Stomach (tissue), 9 donors: ENCODE results near the gene NOTCH4. TPM values are rescaled to one million over a fixed set of nuclear protein-coding genes. Genes with fewer than 3 reads are reported as not detected.
A peak's percentile ranks its signal among the peaks of the same experiment; 100 is the strongest.
"Not testable (repeated sequence)": the region's sequence is repeated elsewhere in the genome, so short reads cannot be mapped to it uniquely, and the experiment has no call there.

ENCODE experiments used
- DNase-seq, 2 donors: peaks; one replicate each; pipeline versions ENCODE4 v3.0.0 to v3.0.0-alpha.2; 2013 to 2019
- H3K27ac ChIP-seq, 5 donors: fragments of 200-600 bp in 4 of 5; sonication (generic) in 4 of 5; one replicate each; pipeline ENCODE4 v1.5.1; 2013 to 2019; ENCODE audit warnings: mild to moderate bottlenecking in 1 of 5, moderate library complexity in 1 of 5
- H3K27me3 ChIP-seq, 3 donors: fragments of 200-600 bp; sonication (generic); one replicate each; pipeline ENCODE4 v1.5.1; 2017 to 2019; ENCODE audit warnings: mixed run types in 1 of 3
- H3K36me3 ChIP-seq, 4 donors: fragments of 200-600 bp; sonication (generic); 1 replicate in 3 of 4; 2 replicates in 1 of 4; pipeline ENCODE4 v1.5.1; 2016 to 2019
- H3K4me1 ChIP-seq, 4 donors: fragments of 200-600 bp; sonication (generic); one replicate each; pipeline ENCODE4 v1.5.1; 2016 to 2019
- H3K4me3 ChIP-seq, 4 donors: fragments of 200-600 bp; sonication (generic) in 3 of 4; one replicate each; pipeline ENCODE4 v1.5.1; 2016 to 2019; ENCODE audit warnings: mild to moderate bottlenecking in 1 of 4
- H3K9me3 ChIP-seq, 4 donors: fragments of 200-600 bp; sonication (generic); one replicate each; pipeline ENCODE4 v1.5.1; 2016 to 2019
- EP300 ChIP-seq: sonication (generic); formaldehyde crosslinking; IDR thresholded peaks from one replicate; pipeline ENCODE4 v1.6.1; 2017; ENCODE audit warnings: antibody characterized with exemption
- POLR2A ChIP-seq, 4 donors: fragments of 450-650 bp; IDR thresholded peaks; one replicate each; pipeline ENCODE4 v1.6.1; 2016; ENCODE audit warnings: antibody characterized with exemption in 4 of 4, control low read depth in 2 of 4, mild to moderate bottlenecking in 1 of 4, moderate library complexity in 1 of 4
- POLR2AphosphoS5 ChIP-seq, 3 donors: sonication (generic); formaldehyde crosslinking; IDR thresholded peaks; one replicate each; pipeline ENCODE4 v1.6.1; 2016; ENCODE audit warnings: antibody characterized with exemption in 3 of 3
- WGBS, 5 donors: extraction: QIAGEN DNeasy Blood & Tissue Kit in 3 of 5; methylation state at CpG; one replicate each; pipeline versions ENCODE4 v1.1.5 to v1.1.7; 2013 to 2018; 5-methylcytosine and 5-hydroxymethylcytosine counted together
- intact Hi-C: fragments of 100-400 bp; cut with DNase I; formaldehyde crosslinking; loops from one replicate; pipeline ENCODE4 v1.15.1; 2023; ENCODE audit warnings: low total_unique reads
- polyA plus RNA-seq, 3 donors: library from polyadenylated mRNA; stranded (reverse); fragments of 200-250 nt; gene quantifications; one replicate each; pipeline ENCODE4 v1.2.3, GENCODE V29; 2013
- total RNA-seq, 5 donors: library from RNA; depleted of rRNA; stranded (reverse); fragments of >200 nt; gene quantifications; one replicate each; pipeline versions ENCODE4 v1.1.0 to v1.2.3, GENCODE V29; 2014 to 2016
- TF ChIP-seq, protein P1 (sequence below), 7 experiments: fragments of 450-650 bp in 4 of 7; fragments of 200-600 bp in 3 of 7; sonication (generic) in 3 of 7; IDR thresholded peaks; one replicate each; pipeline ENCODE4 v1.5.1; 2016 to 2019; ENCODE audit warnings: antibody characterized with exemption in 7 of 7, control low read depth in 2 of 7, mild to moderate bottlenecking in 1 of 7
- donor health status: healthy with polysubstance abuse.
- donor health status: Bipolar disorder and iron deficiency.
- donor health status: healthy.

Gene NOTCH4
- total and polyA plus RNA-seq, 8 donors, result 7.3 to 45.5 (median 13.7) TPM

DNA sequence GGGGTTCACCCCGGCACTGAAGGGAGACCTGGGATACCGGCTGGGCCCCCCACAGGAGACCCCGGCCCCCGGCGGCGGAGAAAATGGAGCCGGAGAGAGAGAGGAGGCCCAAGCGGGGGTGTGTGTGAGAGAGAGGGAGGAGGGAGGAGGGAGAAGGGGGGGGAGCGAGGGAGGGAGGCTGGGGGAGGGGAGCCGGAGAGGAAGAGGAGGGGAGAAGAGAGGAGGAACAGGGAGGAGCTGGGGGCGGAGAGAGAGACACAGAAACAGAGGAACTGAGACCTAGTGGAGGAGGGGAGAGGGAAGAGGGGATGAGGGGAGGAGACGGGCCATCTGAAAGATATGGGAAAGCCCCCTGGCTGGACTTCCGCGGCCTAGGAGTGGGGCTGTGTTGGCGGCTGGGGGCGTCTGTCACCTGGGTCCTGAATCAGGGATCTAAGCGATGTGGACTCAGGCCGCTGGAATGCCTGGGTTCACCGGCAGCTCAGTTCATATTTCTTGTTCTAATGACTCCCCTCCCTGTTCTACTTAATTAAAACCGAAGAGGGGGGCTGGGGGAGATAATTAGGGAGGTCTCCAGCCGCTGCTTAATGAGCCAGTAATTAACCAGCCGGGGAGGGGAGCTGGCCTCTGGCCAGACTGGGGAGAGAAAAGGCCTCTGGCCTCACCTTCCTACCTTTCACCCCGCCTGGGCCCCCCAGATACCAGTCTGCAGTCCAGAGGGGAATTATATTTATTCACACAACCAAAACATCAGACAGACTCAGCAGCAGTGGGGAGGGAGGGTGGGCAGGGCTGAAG, 33.6 kb downstream of the NOTCH4 start, which contains the start of gene PBX2:
Gene PBX2, minus strand, starts transcription at position 149 of the 798 bp plus-strand sequence. CDS start 287 bp downstream, outside the sequence.
- H3K36me3 ChIP-seq, result peaks cover 18 to 26% (median 24%) of the 10 kb centered on the region in 4 donors
- H3K27me3 ChIP-seq, result no peaks in the 10 kb centered on the region
- peaks cover 48 to 91% (median 78%) of the 10 kb centered on the region in 4 donors for H3K4me1 ChIP-seq
- peak; percentile 89 to 97 for DNase-seq
- no peaks in the 10 kb centered on the region for H3K9me3 ChIP-seq
- H3K4me3 ChIP-seq, result peak within 1 kb of the TSS; percentile 69 to 90 (median 81)
- no peak for TF ChIP-seq EP300
- peak in 2 of 4 donors; percentile 39 to 50 for TF ChIP-seq POLR2A (IDR thresholded peaks at IDR 0.05)
- peak; percentile 33 to 64 (median 60) for TF ChIP-seq POLR2AphosphoS5 (IDR thresholded peaks at IDR 0.05)
- WGBS, 5 donors, result 0 to 2% (median 1%) methylated on average over 16 to 23 of the region's 23 CpGs
- intact Hi-C loops, result no loop called here
- H3K27ac ChIP-seq, result peak within 1 kb of the TSS; percentile 94 to 100 (median 97)

- no peak for DNase-seq
- Histone ChIP-seq H3K4me1 (peaks cover 43 to 90% (median 75%) of the 10 kb centered on the region in 4 donors), H3K36me3 (peaks cover 18 to 26% (median 24%) of the 10 kb centered on the region in 4 donors), H3K27me3 (no peaks in the 10 kb centered on the region), H3K9me3 (no peaks in the 10 kb centered on the region), H3K4me3 (peak overlapping the region; percentile 69 to 90 (median 81)), H3K27ac (peak overlapping the region; percentile 94 to 100 (median 97))
- WGBS, 5 donors, result 0 to 13% (median 3%) methylated on average over 7 to 23 of the region's 23 CpGs
- intact Hi-C loops, result no loop called here
- TF ChIP-seq EP300 (no peak), POLR2A (IDR thresholded peaks at IDR 0.05) (no peak), POLR2AphosphoS5 (IDR thresholded peaks at IDR 0.05) (no peak)
- TF ChIP-seq, protein P1, sequence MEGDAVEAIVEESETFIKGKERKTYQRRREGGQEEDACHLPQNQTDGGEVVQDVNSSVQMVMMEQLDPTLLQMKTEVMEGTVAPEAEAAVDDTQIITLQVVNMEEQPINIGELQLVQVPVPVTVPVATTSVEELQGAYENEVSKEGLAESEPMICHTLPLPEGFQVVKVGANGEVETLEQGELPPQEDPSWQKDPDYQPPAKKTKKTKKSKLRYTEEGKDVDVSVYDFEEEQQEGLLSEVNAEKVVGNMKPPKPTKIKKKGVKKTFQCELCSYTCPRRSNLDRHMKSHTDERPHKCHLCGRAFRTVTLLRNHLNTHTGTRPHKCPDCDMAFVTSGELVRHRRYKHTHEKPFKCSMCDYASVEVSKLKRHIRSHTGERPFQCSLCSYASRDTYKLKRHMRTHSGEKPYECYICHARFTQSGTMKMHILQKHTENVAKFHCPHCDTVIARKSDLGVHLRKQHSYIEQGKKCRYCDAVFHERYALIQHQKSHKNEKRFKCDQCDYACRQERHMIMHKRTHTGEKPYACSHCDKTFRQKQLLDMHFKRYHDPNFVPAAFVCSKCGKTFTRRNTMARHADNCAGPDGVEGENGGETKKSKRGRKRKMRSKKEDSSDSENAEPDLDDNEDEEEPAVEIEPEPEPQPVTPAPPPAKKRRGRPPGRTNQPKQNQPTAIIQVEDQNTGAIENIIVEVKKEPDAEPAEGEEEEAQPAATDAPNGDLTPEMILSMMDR (IDR thresholded peaks at IDR 0.05), result no peak
These were observed 34.2 kb downstream of the NOTCH4 start for GRCh38 chr6:32189742-32190053.

DNA sequence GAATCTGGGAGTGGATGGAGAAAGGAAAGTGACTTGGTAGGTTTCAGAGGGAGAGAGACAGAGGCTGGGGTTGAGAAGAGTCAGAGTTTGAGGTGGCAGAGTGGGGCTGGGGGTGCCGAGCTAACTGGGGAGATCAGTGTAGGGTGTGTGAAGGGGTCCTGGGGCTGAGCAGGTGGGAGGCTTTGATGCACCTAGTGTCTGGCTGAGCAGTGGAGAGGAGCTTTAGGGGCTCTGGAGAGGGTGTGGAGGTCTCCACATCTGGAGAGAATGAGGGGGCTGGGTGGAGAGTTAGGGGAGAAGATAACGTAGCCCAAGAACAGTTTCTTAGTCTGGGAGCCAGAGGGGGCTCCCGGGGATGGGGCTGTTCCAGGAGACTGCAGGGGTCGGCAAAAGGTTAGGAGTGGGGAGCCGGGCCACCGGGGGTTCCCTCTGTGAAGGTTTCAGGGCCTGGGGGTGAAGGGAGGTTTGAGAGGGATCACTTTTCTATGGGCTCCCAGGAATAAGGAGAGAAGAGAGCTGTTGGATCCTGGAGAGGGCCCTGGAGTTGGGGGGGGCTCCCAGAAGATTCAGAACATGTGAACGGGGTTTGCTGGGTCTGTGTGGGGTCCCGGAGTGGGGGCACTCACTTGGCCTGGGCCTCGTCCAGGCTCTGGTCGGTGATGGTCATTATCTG, 34.7 kb downstream of the NOTCH4 start:
- peaks cover 41 to 90% (median 74%) of the 10 kb centered on the region in 4 donors for H3K4me1 ChIP-seq
- H3K27ac ChIP-seq, result peak overlapping the region; percentile 94 to 100 (median 97)
- intact Hi-C loops, result no loop called here
- peak overlapping the region; percentile 69 to 90 (median 81) for H3K4me3 ChIP-seq
- 0 to 3% (median 2%) methylated on average over 10 of the region's 10 CpGs for WGBS, 5 donors
- no peaks in the 10 kb centered on the region for H3K9me3 ChIP-seq
- peak in 1 of 2 donors; percentile 49 for DNase-seq
- H3K27me3 ChIP-seq, result no peaks in the 10 kb centered on the region
- no peak for TF ChIP-seq EP300
- no peak for TF ChIP-seq POLR2AphosphoS5 (IDR thresholded peaks at IDR 0.05)
- TF ChIP-seq, protein P1 (IDR thresholded peaks at IDR 0.05), result no peak
- TF ChIP-seq POLR2A (IDR thresholded peaks at IDR 0.05), result no peak
- H3K36me3 ChIP-seq, result peaks cover 18 to 30% (median 24%) of the 10 kb centered on the region in 4 donors

DNA sequence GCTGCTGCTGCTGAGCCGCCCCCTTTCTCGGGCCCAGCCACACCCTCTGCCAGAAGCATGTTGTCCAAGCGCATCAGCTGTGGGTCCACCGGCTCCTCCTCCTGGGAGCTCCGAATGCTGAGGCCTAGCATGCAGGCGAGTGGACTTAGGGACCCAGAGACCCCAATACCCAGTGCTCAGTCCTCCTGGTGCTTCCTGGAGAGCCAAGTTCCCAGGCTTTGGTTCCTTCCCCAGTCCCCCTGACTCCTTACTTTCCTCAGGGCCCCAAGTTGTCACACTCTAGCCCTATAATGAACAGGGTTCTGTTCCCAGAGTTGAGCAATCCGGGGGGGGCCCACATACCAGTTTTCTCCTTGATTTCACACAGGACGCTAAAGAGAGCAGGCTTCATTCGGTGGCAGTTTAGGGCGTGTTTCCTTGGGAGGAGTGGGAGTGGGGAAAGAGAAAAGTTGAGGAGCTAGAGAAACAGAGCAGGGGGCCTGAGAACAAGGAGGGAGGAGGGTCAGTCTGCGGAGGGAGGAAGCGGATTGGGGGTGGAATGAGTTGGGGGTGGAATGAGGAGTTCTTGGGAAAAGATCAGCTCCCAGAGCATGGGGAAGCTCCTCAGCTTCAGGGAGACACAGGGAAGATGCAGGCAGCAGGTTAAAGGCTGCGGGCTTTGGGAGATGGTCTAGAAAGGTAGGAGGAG, 35.3 kb downstream of the NOTCH4 start:
- H3K4me1 ChIP-seq, result peaks cover 41 to 87% (median 74%) of the 10 kb centered on the region in 4 donors
- H3K9me3 ChIP-seq, result no peaks in the 10 kb centered on the region
- peak overlapping the region; percentile 69 to 90 (median 81) for H3K4me3 ChIP-seq
- H3K27ac ChIP-seq, result peak overlapping the region; percentile 94 to 100 (median 97)
- TF ChIP-seq POLR2AphosphoS5 (IDR thresholded peaks at IDR 0.05), result no peak
- TF ChIP-seq POLR2A (IDR thresholded peaks at IDR 0.05), result no peak
- no peak for TF ChIP-seq EP300
- TF ChIP-seq, protein P1 (IDR thresholded peaks at IDR 0.05), result no peak
- 9 to 21% (median 18%) methylated on average over 10 to 13 of the region's 13 CpGs for WGBS, 5 donors
- no peaks in the 10 kb centered on the region for H3K27me3 ChIP-seq
- peaks cover 18 to 37% (median 28%) of the 10 kb centered on the region in 4 donors for H3K36me3 ChIP-seq
- intact Hi-C loops, result no loop called here
- peak in 1 of 2 donors; percentile 57 for DNase-seq

DNA sequence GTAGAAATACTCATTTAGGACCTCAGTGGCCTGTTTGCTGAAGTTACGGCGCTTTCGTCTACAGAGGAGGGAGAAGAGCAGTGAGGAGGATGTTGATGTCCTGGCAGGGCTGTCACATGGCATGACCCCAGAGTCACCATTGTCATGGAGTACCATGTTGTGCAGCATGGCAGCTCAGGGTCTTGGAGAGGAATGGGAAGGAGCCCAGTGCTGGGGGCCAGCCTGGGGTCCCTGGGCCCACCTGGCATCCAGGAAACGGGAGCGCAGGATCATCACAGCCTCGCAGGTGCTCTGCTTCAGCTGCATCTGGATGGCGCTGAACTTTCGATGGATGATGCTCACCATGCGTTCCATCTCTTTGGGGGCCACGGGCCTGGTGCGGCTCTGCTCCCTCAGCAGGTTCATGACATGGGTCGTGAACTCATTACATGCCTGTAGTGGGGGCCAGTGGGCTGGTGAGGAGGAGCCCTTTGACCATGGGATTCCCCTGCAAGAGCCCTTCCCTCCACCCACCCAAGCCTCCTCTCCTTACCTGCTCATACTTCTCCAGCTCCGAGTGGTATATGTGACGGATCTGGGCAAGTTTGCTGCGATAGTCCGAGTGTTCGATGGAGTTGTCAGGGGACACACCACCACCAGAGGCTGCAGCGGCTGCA, 36.0 kb downstream of the NOTCH4 start:
- peak overlapping the region; percentile 69 to 90 (median 81) for H3K4me3 ChIP-seq
- intact Hi-C loops, H3K27me3 ChIP-seq, H3K9me3 ChIP-seq: not testable (repeated sequence)
- peaks cover 22 to 44% (median 35%) of the 10 kb centered on the region in 4 donors for H3K36me3 ChIP-seq
- DNase-seq, result peak in 1 of 2 donors; percentile 14
- WGBS, 5 donors, result 58 to 81% (median 79%) methylated on average over 16 to 18 of the region's 18 CpGs
- H3K4me1 ChIP-seq, result peaks cover 41 to 82% (median 70%) of the 10 kb centered on the region in 4 donors
- H3K27ac ChIP-seq, result peak overlapping the region in 4 of 5 donors; percentile 94 to 100 (median 96)
